Liver (tissue), 9 donors: ENCODE measurements around the gene GULP1. TPM values are rescaled to one million over a fixed set of nuclear protein-coding genes. Genes with fewer than 3 reads are reported as not detected.
"Not testable (repeated sequence)": the region's sequence is repeated elsewhere in the genome, so short reads cannot be mapped to it uniquely, and the experiment has no call there.

Experiments used
- DNase-seq: peaks from one replicate; pipeline ENCODE4 v3.0.0-alpha.2; 2017; ENCODE audit warnings: low spot score
- H3K27ac ChIP-seq, 2 donors: one replicate each; pipeline ENCODE4 v1.7.0; 2013; ENCODE audit warnings: inconsistent platforms in 2 of 2, low read length in 2 of 2, control low read depth in 1 of 2, low read depth in 1 of 2, mild to moderate bottlenecking in 1 of 2
- H3K27me3 ChIP-seq, 4 donors: one replicate each; pipeline versions ENCODE4 v1.6.1 to v1.7.0; 2013; ENCODE audit warnings: low read length in 3 of 4, inconsistent platforms in 1 of 4, mild to moderate bottlenecking in 1 of 4, moderate library complexity in 1 of 4; ENCODE audit not compliant: control insufficient read depth in 4 of 4, insufficient read depth in 4 of 4
- H3K36me3 ChIP-seq, 4 donors: one replicate each; pipeline versions ENCODE4 v1.6.1 to v1.7.0; 2013; ENCODE audit warnings: low read length in 3 of 4, mild to moderate bottlenecking in 3 of 4, low read depth in 1 of 4, moderate library complexity in 1 of 4; ENCODE audit not compliant: control insufficient read depth in 4 of 4, insufficient read depth in 3 of 4
- H3K4me1 ChIP-seq, 4 donors: one replicate each; pipeline versions ENCODE4 v1.6.1 to v1.7.0; 2013; ENCODE audit warnings: low read length in 3 of 4, mild to moderate bottlenecking in 3 of 4, moderate library complexity in 1 of 4; ENCODE audit not compliant: control insufficient read depth in 4 of 4, insufficient read depth in 4 of 4
- H3K4me3 ChIP-seq, 3 donors: one replicate each; pipeline versions ENCODE4 v1.6.1 to v1.7.0; 2013; ENCODE audit warnings: low read length in 3 of 3, control low read depth in 1 of 3, low read depth in 1 of 3, mild to moderate bottlenecking in 1 of 3
- H3K9ac ChIP-seq, 2 donors: one replicate each; pipeline ENCODE4 v1.7.0; 2013; ENCODE audit warnings: low read length in 2 of 2, mild to moderate bottlenecking in 2 of 2, moderate library complexity in 2 of 2, control low read depth in 1 of 2, low read depth in 1 of 2
- H3K9me3 ChIP-seq, 4 donors: one replicate each; pipeline versions ENCODE4 v1.6.1 to v1.7.0; 2013; ENCODE audit warnings: low read length in 3 of 4; ENCODE audit not compliant: control insufficient read depth in 4 of 4
- ATF3 ChIP-seq: IDR thresholded peaks from 2 replicates; pipeline ENCODE4 v1.6.1; 2016; ENCODE audit warnings: antibody characterized with exemption
- CTCF ChIP-seq: fragments of 150-350 bp; IDR thresholded peaks from 2 replicates; pipeline ENCODE4 v1.5.1; 2017; ENCODE audit warnings: improper control_type of control experiment, low read depth, low read length; ENCODE audit not compliant: missing input control
- EGR1 ChIP-seq, 2 donors: IDR thresholded peaks; 2 replicates each; pipeline ENCODE4 v1.6.1; 2016 to 2018; ENCODE audit warnings: antibody characterized with exemption in 2 of 2, low read depth in 2 of 2
- FOXA1 ChIP-seq: IDR thresholded peaks from 2 replicates; pipeline ENCODE4 v1.6.1; 2016; ENCODE audit warnings: antibody characterized with exemption
- FOXA2 ChIP-seq: IDR thresholded peaks from 2 replicates; pipeline ENCODE4 v1.6.1; 2016; ENCODE audit warnings: antibody characterized with exemption
- GABPA ChIP-seq, 2 donors: IDR thresholded peaks in 1 of 2; conservative IDR thresholded peaks in 1 of 2; 2 replicates each; pipeline ENCODE4 v1.6.1; 2016; ENCODE audit warnings: antibody characterized with exemption in 2 of 2, mild to moderate bottlenecking in 1 of 2, moderate library complexity in 1 of 2
- HNF4A ChIP-seq, 2 donors: conservative IDR thresholded peaks; 2 replicates each; pipeline ENCODE4 v1.6.1; 2016; ENCODE audit warnings: antibody characterized with exemption in 2 of 2, mild to moderate bottlenecking in 2 of 2
- HNF4G ChIP-seq: IDR thresholded peaks from 2 replicates; pipeline ENCODE4 v1.6.1; 2016; ENCODE audit warnings: antibody characterized with exemption
- JUND ChIP-seq, 2 donors: IDR thresholded peaks; 2 replicates each; pipeline ENCODE4 v1.6.1; 2016; ENCODE audit warnings: antibody characterized with exemption in 2 of 2
- MAX ChIP-seq: IDR thresholded peaks from 2 replicates; pipeline ENCODE4 v1.6.1; 2016; ENCODE audit warnings: antibody characterized with exemption
- NR2F2 ChIP-seq: IDR thresholded peaks from 2 replicates; pipeline ENCODE4 v1.6.1; 2016; ENCODE audit warnings: antibody characterized with exemption
- RAD21 ChIP-seq, 2 donors: IDR thresholded peaks; 2 replicates each; pipeline ENCODE4 v1.6.1; 2016; ENCODE audit warnings: antibody characterized with exemption in 2 of 2, mild to moderate bottlenecking in 2 of 2
- REST ChIP-seq: IDR thresholded peaks from 2 replicates; pipeline ENCODE4 v1.6.1; 2016; ENCODE audit warnings: antibody characterized with exemption, mild to moderate bottlenecking
- SP1 ChIP-seq: IDR thresholded peaks from 2 replicates; pipeline ENCODE4 v1.6.1; 2018; ENCODE audit warnings: antibody characterized with exemption, mild to moderate bottlenecking
- TAF1 ChIP-seq: conservative IDR thresholded peaks from 2 replicates; pipeline ENCODE4 v1.6.1; 2016; ENCODE audit warnings: antibody characterized with exemption, mild to moderate bottlenecking
- YY1 ChIP-seq: IDR thresholded peaks from 2 replicates; pipeline ENCODE4 v1.6.1; 2016; ENCODE audit warnings: antibody characterized with exemption, mild to moderate bottlenecking
- ZBTB33 ChIP-seq: IDR thresholded peaks from 2 replicates; pipeline ENCODE4 v1.6.1; 2016; ENCODE audit warnings: antibody characterized with exemption
- WGBS: extraction: QIAGEN DNeasy Blood & Tissue Kit; methylation state at CpG from one replicate; pipeline ENCODE4 v1.1.7; 2013; 5-methylcytosine and 5-hydroxymethylcytosine counted together
- polyA plus RNA-seq, 2 donors: library from polyadenylated mRNA; stranded (reverse) in 1 of 2; unstranded in 1 of 2; fragments of 200-250 nt in 1 of 2; fragments of >200 nt in 1 of 2; fragmentation: Nextera tagmentation in 1 of 2; extraction: Ambion mirVana in 1 of 2; gene quantifications; one replicate each; pipeline versions ENCODE4 v1.2.1 to v1.2.3, GENCODE V29; 2013 to 2015
- total RNA-seq, 2 donors: library from RNA; depleted of rRNA; stranded (reverse); fragments of >200 nt; gene quantifications; one replicate each; pipeline ENCODE4 v1.2.3, GENCODE V29; 2014
- donor health status: healthy.
- donor health status: healthy.
- donor health status: healthy.
- donor health status: healthy.
- donor health status: healthy.

GULP1 gene
- total and polyA plus RNA-seq, 4 donors: 0.53 to 6.9 (median 0.89) TPM

GRCh38 chr2:188297978-188298377, 6.3 kb downstream of the GULP1 start:
- peaks cover 0 to 2% (median under 1%) of the 10 kb centered on the region in 4 donors for H3K4me1 ChIP-seq
- H3K27ac ChIP-seq: no peak overlapping the region
- peaks cover 0 to 4% (median 0%) of the 10 kb centered on the region in 4 donors for H3K9me3 ChIP-seq
- DNase-seq: no peak
- H3K36me3 ChIP-seq: no peaks in the 10 kb centered on the region
- no peak overlapping the region for H3K9ac ChIP-seq
- no peak for TF ChIP-seq YY1
- TF ChIP-seq HNF4A (conservative IDR thresholded peaks at IDR 0.05): no peak
- no peak for TF ChIP-seq ATF3
- no peak for TF ChIP-seq RAD21 (IDR thresholded peaks at IDR 0.05)
- no peak for TF ChIP-seq TAF1
- TF ChIP-seq MAX: no peak
- no peak for TF ChIP-seq GABPA (IDR thresholded peaks at IDR 0.05 in 1 of 2, conservative IDR thresholded peaks at IDR 0.05 in 1 of 2)
- no peak for TF ChIP-seq SP1
- no peak for TF ChIP-seq FOXA2
- TF ChIP-seq JUND (IDR thresholded peaks at IDR 0.05): no peak
- TF ChIP-seq EGR1 (IDR thresholded peaks at IDR 0.05; ENCODE audit: low read depth in 2 of 2): no peak
- H3K4me3 ChIP-seq: no peak overlapping the region
- peaks cover 0 to under 1% (median 0%) of the 10 kb centered on the region in 4 donors for H3K27me3 ChIP-seq

GRCh38 chr2:188298937-188299371, 7.3 kb downstream of the GULP1 start:
- H3K27ac ChIP-seq, H3K9me3 ChIP-seq, H3K4me1 ChIP-seq, H3K27me3 ChIP-seq, H3K9ac ChIP-seq, H3K4me3 ChIP-seq, DNase-seq, H3K36me3 ChIP-seq: not testable (repeated sequence)
- WGBS: 77% methylated on average over 4 of the region's 4 CpGs

GRCh38 chr2:188303363-188304031, 11.8 kb downstream of the GULP1 start:
- no peak for DNase-seq
- no peak overlapping the region for H3K9ac ChIP-seq

More at GRCh38 chr2:188303363-188304031, 11.8 kb downstream of the GULP1 start:
- Histone ChIP-seq H3K4me3 (no peak overlapping the region), H3K27ac (no peak overlapping the region), H3K27me3 (peaks cover 0 to 3% (median 0%) of the 10 kb centered on the region in 4 donors), H3K36me3 (no peaks in the 10 kb centered on the region), H3K4me1 (no peaks in the 10 kb centered on the region), H3K9me3 (peaks cover 0 to 4% (median 0%) of the 10 kb centered on the region in 4 donors)
- WGBS: 78% methylated on average over 2 of the region's 2 CpGs
- TF ChIP-seq FOXA2: no peak
- TF ChIP-seq YY1: no peak
- no peak for TF ChIP-seq FOXA1
- TF ChIP-seq SP1: no peak
- no peak for TF ChIP-seq GABPA (IDR thresholded peaks at IDR 0.05 in 1 of 2, conservative IDR thresholded peaks at IDR 0.05 in 1 of 2)
- TF ChIP-seq TAF1: no peak
- TF ChIP-seq HNF4G: no peak
- TF ChIP-seq REST: no peak
- TF ChIP-seq RAD21 (IDR thresholded peaks at IDR 0.05): no peak
- no peak for TF ChIP-seq NR2F2
- no peak for TF ChIP-seq ATF3
- no peak for TF ChIP-seq EGR1 (IDR thresholded peaks at IDR 0.05; ENCODE audit: low read depth in 2 of 2)
- TF ChIP-seq JUND (IDR thresholded peaks at IDR 0.05): no peak
- no peak for TF ChIP-seq CTCF
- TF ChIP-seq ZBTB33: no peak
- TF ChIP-seq HNF4A (conservative IDR thresholded peaks at IDR 0.05): no peak
